Ovary (tissue), 9 donors: ENCODE measurements around the gene FAM184B. TPM values are rescaled to one million over a fixed set of nuclear protein-coding genes. Genes with fewer than 3 reads are reported as not detected.

ENCODE experiments used
- DNase-seq, 5 donors: peaks; one replicate each; pipeline ENCODE4 v3.0.0-alpha.2; 2019 to 2020
- H3K27ac ChIP-seq, 2 donors: fragments of 200-600 bp; one replicate each; pipeline versions ENCODE4 v1.5.1 to v1.8.0; 2019 to 2022
- H3K27me3 ChIP-seq: fragments of 200-600 bp; one replicate; pipeline ENCODE4 v1.8.0; 2022
- H3K36me3 ChIP-seq: fragments of 200-600 bp; sonication (generic); one replicate; pipeline ENCODE4 v1.5.1; 2019
- H3K4me1 ChIP-seq: one replicate; pipeline ENCODE4 v1.8.1; 2013; ENCODE audit warnings: mild to moderate bottlenecking, moderate library complexity; ENCODE audit not compliant: insufficient read depth
- H3K4me3 ChIP-seq: fragments of 200-600 bp; sonication (generic); one replicate; pipeline ENCODE4 v1.5.1; 2017
- H3K9me3 ChIP-seq, 2 donors: fragments of 200-600 bp in 1 of 2; sonication (generic) in 1 of 2; one replicate each; pipeline versions ENCODE4 v1.5.1 to v1.8.1; 2013 to 2019; ENCODE audit warnings: mild to moderate bottlenecking in 1 of 2, moderate library complexity in 1 of 2
- CTCF ChIP-seq, 3 donors: fragments of 450-650 bp in 2 of 3; fragments of 200-600 bp in 1 of 3; IDR thresholded peaks; one replicate each; pipeline versions ENCODE4 v1.5.1 to v1.8.0; 2016 to 2022; ENCODE audit warnings: antibody characterized with exemption in 3 of 3, mild to moderate bottlenecking in 1 of 3
- EP300 ChIP-seq: sonication (generic); formaldehyde crosslinking; IDR thresholded peaks from one replicate; pipeline ENCODE4 v1.6.1; 2017; ENCODE audit warnings: antibody characterized with exemption
- POLR2A ChIP-seq: fragments of 450-650 bp; IDR thresholded peaks from one replicate; pipeline ENCODE4 v1.6.1; 2017; ENCODE audit warnings: antibody characterized with exemption, mild to moderate bottlenecking, moderate library complexity
- whole genome bisulfite sequencing, 3 donors: extraction: QIAGEN DNeasy Blood & Tissue Kit in 1 of 3; methylation state at CpG; one replicate each; pipeline versions ENCODE4 v1.1.5 to v1.1.7; 2013 to 2017; 5-methylcytosine and 5-hydroxymethylcytosine counted together
- intact Hi-C, 4 donors: fragments of 100-400 bp; cut with DNase I; formaldehyde crosslinking; loops; one replicate each; pipeline versions ENCODE4 v1.11.0 to v1.15.1; 2022 to 2023
- polyA plus RNA-seq, 2 donors: library from polyadenylated mRNA; stranded (reverse); fragments of 200-250 nt in 1 of 2; fragments of 350-450 nt in 1 of 2; fragmentation: Illumina TruSeq in 1 of 2; extraction: RNeasy Lipid Tissue Mini Kit (QIAGEN cat#74804) in 1 of 2; gene quantifications; one replicate each; pipeline ENCODE4 v1.2.3, GENCODE V29; 2013 to 2014
- total RNA-seq, 7 donors: library from RNA; depleted of rRNA in 2 of 7; stranded (reverse); fragments of >200 nt in 2 of 7; fragmentation: NEBNext Ultra II Directional in 3 of 7; extraction: Animal tissue kit (Norgen Biotek cat#: 25700) in 3 of 7; gene quantifications; one replicate each; pipeline versions ENCODE4 v1.1.0 to v1.2.4, GENCODE V29; 2016 to 2023
- donor health status: DM: no; HTN: no; CAD: no; lungs with moderate emphysema.
- donor health status: DM: no; HTN: no; CAD: no.
- donor health status: Bipolar disorder and iron deficiency.
- donor health status: DM: yes; HTN: yes; CAD: no.
- donor health status: DM: no; HTN: no; CAD: no.
- donor health status: DM: yes; HTN: yes; CAD: no.

Gene FAM184B
- total and polyA plus RNA-seq, 9 donors, result 0.03 to 0.17 (median 0.04) TPM; not detected in 5

- H3K27me3 ChIP-seq, result no peaks in the 10 kb centered on the region
- intact Hi-C loops, result loop anchor here in 2 of 4 donors (10.0 kb wide), 2 partner anchors 771 to 781 kb away; no protein-coding TSS in a partner anchor
- no peak for TF ChIP-seq POLR2A
- TF ChIP-seq EP300, result no peak
- no peak for TF ChIP-seq CTCF (IDR thresholded peaks at IDR 0.05)
- no peak overlapping the region for H3K27ac ChIP-seq
- no peak overlapping the region for H3K4me3 ChIP-seq
- no peaks in the 10 kb centered on the region for H3K4me1 ChIP-seq
- DNase-seq, result no peak
- H3K9me3 ChIP-seq, result no peaks in the 10 kb centered on the region
- WGBS, 3 donors, result 79 to 84% (median 82%) methylated on average over 3 of the region's 3 CpGs
- no peaks in the 10 kb centered on the region for H3K36me3 ChIP-seq
Measured at GRCh38 chr4:17814140-17814539, 32.7 kb upstream of the FAM184B start.

- H3K9me3 ChIP-seq, result no peaks in the 10 kb centered on the region
- H3K4me3 ChIP-seq, result no peak overlapping the region
- TF ChIP-seq EP300, result no peak
- no peak for TF ChIP-seq POLR2A
- no peak for TF ChIP-seq CTCF (IDR thresholded peaks at IDR 0.05)
- no peak for DNase-seq
- no peaks in the 10 kb centered on the region for H3K27me3 ChIP-seq
- H3K36me3 ChIP-seq, result no peaks in the 10 kb centered on the region
- 73 to 81% (median 80%) methylated on average over 3 of the region's 3 CpGs for WGBS, 3 donors
- H3K27ac ChIP-seq, result no peak overlapping the region
- peaks cover under 1% of the 10 kb centered on the region for H3K4me1 ChIP-seq
- intact Hi-C loops, result loop anchor here in 2 of 4 donors (10.0 kb wide), 2 partner anchors 772 to 782 kb away; no protein-coding TSS in a partner anchor
Measured at GRCh38 chr4:17812801-17813200, 31.4 kb upstream of the FAM184B start.

GRCh38 chr4:17812125-17812524 lies 30.7 kb upstream of the FAM184B start:
- H3K36me3 ChIP-seq, result no peaks in the 10 kb centered on the region
- H3K4me3 ChIP-seq, result no peak overlapping the region
- intact Hi-C loops, result loop anchor here in 2 of 4 donors (10.0 kb wide), 2 partner anchors 773 to 783 kb away; no protein-coding TSS in a partner anchor
- H3K9me3 ChIP-seq, result no peaks in the 10 kb centered on the region
- H3K27ac ChIP-seq, result no peak overlapping the region
- H3K4me1 ChIP-seq, result peaks cover 5% of the 10 kb centered on the region
- no peak for DNase-seq
- no peak for TF ChIP-seq EP300
- no peak for TF ChIP-seq POLR2A
- no peak for TF ChIP-seq CTCF (IDR thresholded peaks at IDR 0.05)
- 13 to 19% (median 13%) methylated on average over 3 of the region's 3 CpGs for WGBS, 3 donors
- H3K27me3 ChIP-seq, result no peaks in the 10 kb centered on the region

GRCh38 chr4:17811078-17811603 lies 29.7 kb upstream of the FAM184B start:
- intact Hi-C loops, result loop anchor here in 2 of 4 donors (2.0 to 10.0 kb wide), 3 partner anchors 210 to 784 kb away; partner anchors contain the start of gene LCORL (in 1 of the 2)
- Histone ChIP-seq H3K4me3 (peak overlapping the region; percentile 90), H3K9me3 (no peaks in the 10 kb centered on the region), H3K4me1 (peaks cover 5% of the 10 kb centered on the region), H3K36me3 (no peaks in the 10 kb centered on the region), H3K27ac (no peak overlapping the region), H3K27me3 (no peaks in the 10 kb centered on the region)
- 1% methylated on average over 25 to 48 of the region's 48 CpGs for WGBS, 3 donors
- peak in 1 of 5 donors; percentile 52 for DNase-seq
- TF ChIP-seq CTCF (IDR thresholded peaks at IDR 0.05) (no peak), POLR2A (no peak), EP300 (no peak)
